ENCODE data around the gene PPWD1.
"Not testable (repeated sequence)": the region's sequence is repeated elsewhere in the genome, so short reads cannot be mapped to it uniquely, and the experiment has no call there.

PPWD1 gene

GRCh38 chr5:65570598-65571226 lies 7.6 kb downstream of the PPWD1 start:
- Histone ChIP-seq H3K4me1 (ENCODE audit: insufficient read depth, low read length) (no peaks in the 10 kb centered on the region), H3K36me3 (ENCODE audit: insufficient read depth, low read length) (peaks cover 11% of the 10 kb centered on the region), H3K9me3 (ENCODE audit: control insufficient read depth, insufficient read depth, low read length) (no peaks in the 10 kb centered on the region), H3K9ac (ENCODE audit: low read depth, low read length) (no peak overlapping the region)

GRCh38 chr5:65577141-65577540 lies 14.0 kb downstream of the PPWD1 start:
- H3K9me3 ChIP-seq (ENCODE audit: control insufficient read depth, insufficient read depth, low read length) = no peaks in the 10 kb centered on the region
- no peak overlapping the region for H3K9ac ChIP-seq (ENCODE audit: low read depth, low read length)
- H3K36me3 ChIP-seq (ENCODE audit: insufficient read depth, low read length) = peaks cover 14% of the 10 kb centered on the region
- no peaks in the 10 kb centered on the region for H3K4me1 ChIP-seq (ENCODE audit: insufficient read depth, low read length)

- Histone ChIP-seq H3K9ac (ENCODE audit: low read depth, low read length) (no peak overlapping the region), H3K9me3 (ENCODE audit: control insufficient read depth, insufficient read depth, low read length) (no peaks in the 10 kb centered on the region), H3K36me3 (ENCODE audit: insufficient read depth, low read length) (peaks cover 7% of the 10 kb centered on the region; the same call in 1 of the 2 replicates), H3K4me1 (ENCODE audit: insufficient read depth, low read length) (no peaks in the 10 kb centered on the region)
These were observed 25.6 kb downstream of the PPWD1 start for GRCh38 chr5:65588694-65589093.

GRCh38 chr5:65601761-65602160 lies 38.7 kb downstream of the PPWD1 start:
- not testable (repeated sequence) for H3K9ac ChIP-seq (ENCODE audit: low read depth, low read length); H3K9me3 ChIP-seq (ENCODE audit: control insufficient read depth, insufficient read depth, low read length); H3K4me1 ChIP-seq (ENCODE audit: insufficient read depth, low read length)
- peaks cover 13% of the 10 kb centered on the region for H3K36me3 ChIP-seq (ENCODE audit: insufficient read depth, low read length)

GRCh38 chr5:65611524-65611923 lies 48.4 kb downstream of the PPWD1 start:
- no peaks in the 10 kb centered on the region for H3K9me3 ChIP-seq (ENCODE audit: control insufficient read depth, insufficient read depth, low read length)
- no peaks in the 10 kb centered on the region for H3K4me1 ChIP-seq (ENCODE audit: insufficient read depth, low read length)
- H3K36me3 ChIP-seq (ENCODE audit: insufficient read depth, low read length) = peaks cover 6% of the 10 kb centered on the region
- H3K9ac ChIP-seq (ENCODE audit: low read depth, low read length) = no peak overlapping the region

GRCh38 chr5:65612298-65612907 lies 49.3 kb downstream of the PPWD1 start:
- Histone ChIP-seq H3K9ac (ENCODE audit: low read depth, low read length) (no peak overlapping the region), H3K4me1 (ENCODE audit: insufficient read depth, low read length) (no peaks in the 10 kb centered on the region), H3K9me3 (ENCODE audit: control insufficient read depth, insufficient read depth, low read length) (no peaks in the 10 kb centered on the region), H3K36me3 (ENCODE audit: insufficient read depth, low read length) (peaks cover 6% of the 10 kb centered on the region)

GRCh38 chr5:65620021-65620420 lies 56.9 kb downstream of the PPWD1 start:
- Histone ChIP-seq H3K4me1 (ENCODE audit: insufficient read depth, low read length) (no peaks in the 10 kb centered on the region), H3K9ac (ENCODE audit: low read depth, low read length) (no peak overlapping the region), H3K36me3 (ENCODE audit: insufficient read depth, low read length) (no peaks in the 10 kb centered on the region), H3K9me3 (ENCODE audit: control insufficient read depth, insufficient read depth, low read length) (no peaks in the 10 kb centered on the region)

GRCh38 chr5:65621961-65622360 lies 58.9 kb downstream of the PPWD1 start:
- not testable (repeated sequence) for H3K36me3 ChIP-seq (ENCODE audit: insufficient read depth, low read length); H3K9ac ChIP-seq (ENCODE audit: low read depth, low read length); H3K4me1 ChIP-seq (ENCODE audit: insufficient read depth, low read length); H3K9me3 ChIP-seq (ENCODE audit: control insufficient read depth, insufficient read depth, low read length)

GRCh38 chr5:65623482-65623881 lies 60.4 kb downstream of the PPWD1 start:
- H3K9ac ChIP-seq (ENCODE audit: low read depth, low read length) = peak overlapping the region; percentile 84
- no peaks in the 10 kb centered on the region for H3K36me3 ChIP-seq (ENCODE audit: insufficient read depth, low read length)
- no peaks in the 10 kb centered on the region for H3K9me3 ChIP-seq (ENCODE audit: control insufficient read depth, insufficient read depth, low read length)
- H3K4me1 ChIP-seq (ENCODE audit: insufficient read depth, low read length) = no peaks in the 10 kb centered on the region

GRCh38 chr5:65624025-65624570 lies 61.0 kb downstream of the PPWD1 start, which contains the start of gene TRIM23:
Gene TRIM23, minus strand, starts transcription at chr5:65624333. Its CDS starts 59 bp downstream, at chr5:65624274.
- no peaks in the 10 kb centered on the region for H3K4me1 ChIP-seq (ENCODE audit: insufficient read depth, low read length)
- H3K9ac ChIP-seq (ENCODE audit: low read depth, low read length) = peak within 1 kb of the TSS; percentile 84
- no peaks in the 10 kb centered on the region for H3K36me3 ChIP-seq (ENCODE audit: insufficient read depth, low read length)
- no peaks in the 10 kb centered on the region for H3K9me3 ChIP-seq (ENCODE audit: control insufficient read depth, insufficient read depth, low read length)

GRCh38 chr5:65624571-65625555 lies 61.8 kb downstream of the PPWD1 start, which contains the start of the genes SHLD3 and TRAPPC13:
Gene SHLD3, plus strand, starts transcription at chr5:65625027. Its CDS starts 4,561 bp downstream, at chr5:65629588.
Gene TRAPPC13, plus strand, starts transcription at chr5:65625027. Its CDS starts 34 bp downstream, at chr5:65625061.
- Histone ChIP-seq H3K9me3 (ENCODE audit: control insufficient read depth, insufficient read depth, low read length) (no peaks in the 10 kb centered on the region), H3K36me3 (ENCODE audit: insufficient read depth, low read length) (no peaks in the 10 kb centered on the region), H3K9ac (ENCODE audit: low read depth, low read length) (peak within 1 kb of the TSS; percentile 84), H3K4me1 (ENCODE audit: insufficient read depth, low read length) (no peaks in the 10 kb centered on the region)

- Histone ChIP-seq H3K9ac (ENCODE audit: low read depth, low read length) (peak overlapping the region; percentile 84), H3K36me3 (ENCODE audit: insufficient read depth, low read length) (no peaks in the 10 kb centered on the region), H3K4me1 (ENCODE audit: insufficient read depth, low read length) (no peaks in the 10 kb centered on the region), H3K9me3 (ENCODE audit: control insufficient read depth, insufficient read depth, low read length) (no peaks in the 10 kb centered on the region)
These were observed 62.6 kb downstream of the PPWD1 start for GRCh38 chr5:65625743-65626142.

- Histone ChIP-seq H3K4me1 (ENCODE audit: insufficient read depth, low read length) (no peaks in the 10 kb centered on the region), H3K36me3 (ENCODE audit: insufficient read depth, low read length) (no peaks in the 10 kb centered on the region), H3K9ac (ENCODE audit: low read depth, low read length) (no peak overlapping the region), H3K9me3 (ENCODE audit: control insufficient read depth, insufficient read depth, low read length) (no peaks in the 10 kb centered on the region)
These were observed 67.9 kb downstream of the PPWD1 start for GRCh38 chr5:65630981-65631380.

Data from ES-I3 (cell line).